Breast epithelium (tissue), 3 donors: Measurements from ENCODE around the gene ARL4D.

ENCODE experiments used
- POLR2A ChIP-seq: fragments of 450-650 bp; IDR thresholded peaks from one replicate; pipeline ENCODE4 v1.6.1; 2016; ENCODE audit warnings: antibody characterized with exemption, mild to moderate bottlenecking, moderate library complexity
- POLR2AphosphoS5 ChIP-seq, 3 donors: sonication (generic); formaldehyde crosslinking; IDR thresholded peaks; one replicate each; pipeline ENCODE4 v1.6.1; 2017; ENCODE audit warnings: antibody characterized with exemption in 3 of 3
- TF ChIP-seq, protein P1 (sequence below), 3 donors: fragments of 450-650 bp; IDR thresholded peaks; one replicate each; pipeline ENCODE4 v1.5.1; 2016 to 2017; ENCODE audit warnings: antibody characterized with exemption in 3 of 3, mild to moderate bottlenecking in 3 of 3, moderate library complexity in 3 of 3

DNA sequence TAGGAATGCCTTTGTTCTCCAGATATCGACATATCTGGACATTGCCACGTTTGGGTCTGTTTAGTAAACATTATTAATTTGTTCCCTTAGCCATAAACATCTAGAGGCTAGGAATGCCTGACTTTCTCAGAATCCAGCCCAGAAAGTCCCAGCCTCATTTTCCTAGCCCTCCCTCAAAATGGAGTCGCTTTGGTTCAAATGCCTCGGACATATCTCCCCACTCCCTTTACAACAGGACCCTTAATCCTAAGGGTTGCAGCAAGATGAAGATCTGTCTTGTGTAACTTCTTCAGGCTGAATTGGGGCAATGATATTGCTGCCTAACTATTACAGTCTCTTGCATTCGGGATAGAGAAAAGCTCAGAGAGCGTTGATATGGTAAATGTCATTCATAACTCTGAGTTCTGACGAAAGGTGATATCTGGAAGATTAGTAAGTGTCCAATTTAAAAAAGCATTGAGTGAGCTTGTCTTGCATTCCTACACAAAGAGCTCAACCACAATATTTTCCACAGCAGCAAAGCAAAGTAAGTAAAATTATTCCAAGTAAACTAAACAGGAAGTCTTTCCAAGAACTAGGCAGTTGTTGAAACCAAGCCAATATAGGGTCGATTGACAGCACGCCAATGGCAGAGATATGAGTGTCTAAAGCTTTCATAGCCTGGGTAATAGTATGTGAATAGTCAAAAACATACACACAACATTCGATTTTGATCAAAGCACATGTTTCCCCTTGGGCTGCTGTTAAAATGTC lies 46.0 kb upstream of the ARL4D start:
- TF ChIP-seq POLR2A: no peak
- TF ChIP-seq, protein P1, sequence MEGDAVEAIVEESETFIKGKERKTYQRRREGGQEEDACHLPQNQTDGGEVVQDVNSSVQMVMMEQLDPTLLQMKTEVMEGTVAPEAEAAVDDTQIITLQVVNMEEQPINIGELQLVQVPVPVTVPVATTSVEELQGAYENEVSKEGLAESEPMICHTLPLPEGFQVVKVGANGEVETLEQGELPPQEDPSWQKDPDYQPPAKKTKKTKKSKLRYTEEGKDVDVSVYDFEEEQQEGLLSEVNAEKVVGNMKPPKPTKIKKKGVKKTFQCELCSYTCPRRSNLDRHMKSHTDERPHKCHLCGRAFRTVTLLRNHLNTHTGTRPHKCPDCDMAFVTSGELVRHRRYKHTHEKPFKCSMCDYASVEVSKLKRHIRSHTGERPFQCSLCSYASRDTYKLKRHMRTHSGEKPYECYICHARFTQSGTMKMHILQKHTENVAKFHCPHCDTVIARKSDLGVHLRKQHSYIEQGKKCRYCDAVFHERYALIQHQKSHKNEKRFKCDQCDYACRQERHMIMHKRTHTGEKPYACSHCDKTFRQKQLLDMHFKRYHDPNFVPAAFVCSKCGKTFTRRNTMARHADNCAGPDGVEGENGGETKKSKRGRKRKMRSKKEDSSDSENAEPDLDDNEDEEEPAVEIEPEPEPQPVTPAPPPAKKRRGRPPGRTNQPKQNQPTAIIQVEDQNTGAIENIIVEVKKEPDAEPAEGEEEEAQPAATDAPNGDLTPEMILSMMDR (IDR thresholded peaks at IDR 0.05): no peak
- no peak for TF ChIP-seq POLR2AphosphoS5 (IDR thresholded peaks at IDR 0.05)
